Muscle of leg (tissue), 11 donors: Measurements from ENCODE around the gene SYCN. TPM values are rescaled to one million over a fixed set of nuclear protein-coding genes. Genes with fewer than 3 reads are reported as not detected.

Source experiments
- DNase-seq: peaks from one replicate; pipeline ENCODE4 v3.0.0; 2013
- H3K27ac ChIP-seq: one replicate; pipeline ENCODE4 v1.5.1; 2013; ENCODE audit warnings: mild to moderate bottlenecking, low read length, control low read depth
- H3K27me3 ChIP-seq: one replicate; pipeline ENCODE4 v1.6.1; 2013; ENCODE audit warnings: low read length; ENCODE audit not compliant: control insufficient read depth, insufficient read depth
- H3K36me3 ChIP-seq: one replicate; pipeline ENCODE4 v1.6.1; 2013; ENCODE audit warnings: low read length; ENCODE audit not compliant: control insufficient read depth, insufficient read depth
- H3K4me1 ChIP-seq: one replicate; pipeline ENCODE4 v1.6.1; 2013; ENCODE audit warnings: low read length; ENCODE audit not compliant: control insufficient read depth, insufficient read depth
- H3K4me3 ChIP-seq: one replicate; pipeline ENCODE4 v1.5.1; 2013; ENCODE audit warnings: low read length, control low read depth
- H3K9me3 ChIP-seq: replicated peaks from 2 replicates; pipeline ENCODE4 v1.6.1; 2013; ENCODE audit warnings: low read depth, low read length; ENCODE audit not compliant: control insufficient read depth
- WGBS: methylation state at CpG from one replicate; pipeline ENCODE4 v1.1.5; 2013; ENCODE audit warnings: missing lambda C conversion rate; ENCODE audit not compliant: insufficient coverage; 5-methylcytosine and 5-hydroxymethylcytosine counted together
- polyA plus RNA-seq, 8 donors: library from polyadenylated mRNA; unstranded; fragments of 120-200 nt; gene quantifications; one replicate each; pipeline versions ENCODE4 v1.2.1 to v1.2.3, GENCODE V29; 2013; ENCODE audit warnings: inconsistent platforms in 1 of 8, low replicate concordance in 1 of 8; ENCODE audit not compliant: insufficient read length in 8 of 8, insufficient read depth in 1 of 8
- total RNA-seq: library from RNA; stranded (reverse); fragments of 120-200 nt; gene quantifications from one replicate; pipeline ENCODE4 v1.2.4, GENCODE V29; 2013

Gene SYCN
- total and polyA plus RNA-seq, 9 donors: not detected

GRCh38 chr19:39195755-39196154, 8.3 kb downstream of the SYCN start:
- H3K4me3 ChIP-seq: no peak overlapping the region
- WGBS: 32% methylated on average over 5 of the region's 9 CpGs
- no peaks in the 10 kb centered on the region for H3K36me3 ChIP-seq
- no peak for DNase-seq
- no peaks in the 10 kb centered on the region for H3K9me3 ChIP-seq
- H3K27ac ChIP-seq: no peak overlapping the region
- peaks cover 2% of the 10 kb centered on the region for H3K4me1 ChIP-seq
- peaks cover 58% of the 10 kb centered on the region for H3K27me3 ChIP-seq

- Histone ChIP-seq H3K4me3 (no peak overlapping the region), H3K36me3 (no peaks in the 10 kb centered on the region), H3K27ac (no peak overlapping the region), H3K4me1 (peaks cover 2% of the 10 kb centered on the region), H3K9me3 (no peaks in the 10 kb centered on the region), H3K27me3 (peaks cover 52% of the 10 kb centered on the region)
- 95% methylated on average over 2 of the region's 9 CpGs for WGBS
- no peak for DNase-seq
Observed at GRCh38 chr19:39194832-39195542, 9.1 kb downstream of the SYCN start.

GRCh38 chr19:39193803-39194202, 10.3 kb downstream of the SYCN start:
- H3K27me3 ChIP-seq: peaks cover 44% of the 10 kb centered on the region
- H3K4me1 ChIP-seq: peaks cover 2% of the 10 kb centered on the region
- 51% methylated on average over 2 of the region's 8 CpGs for WGBS
- no peak for DNase-seq
- H3K27ac ChIP-seq: no peak overlapping the region
- H3K4me3 ChIP-seq: no peak overlapping the region
- H3K9me3 ChIP-seq: no peaks in the 10 kb centered on the region
- no peaks in the 10 kb centered on the region for H3K36me3 ChIP-seq

- Histone ChIP-seq H3K27me3 (peaks cover 36% of the 10 kb centered on the region), H3K9me3 (no peaks in the 10 kb centered on the region), H3K36me3 (no peaks in the 10 kb centered on the region), H3K4me1 (peaks cover 2% of the 10 kb centered on the region), H3K27ac (no peak overlapping the region), H3K4me3 (no peak overlapping the region)
- 71% methylated on average over 1 of the region's 2 CpGs for WGBS
- DNase-seq: no peak
Observed at GRCh38 chr19:39192846-39193245, 11.2 kb downstream of the SYCN start.

GRCh38 chr19:39190768-39191167, 13.3 kb downstream of the SYCN start:
- no peaks in the 10 kb centered on the region for H3K36me3 ChIP-seq
- WGBS: 35% methylated on average over 8 of the region's 11 CpGs
- H3K27me3 ChIP-seq: peaks cover 16% of the 10 kb centered on the region
- no peak overlapping the region for H3K4me3 ChIP-seq
- no peaks in the 10 kb centered on the region for H3K4me1 ChIP-seq
- no peak overlapping the region for H3K27ac ChIP-seq
- no peak for DNase-seq
- no peaks in the 10 kb centered on the region for H3K9me3 ChIP-seq

GRCh38 chr19:39188960-39189359, 15.1 kb downstream of the SYCN start:
- no peak for DNase-seq
- Histone ChIP-seq H3K4me1 (no peaks in the 10 kb centered on the region), H3K36me3 (no peaks in the 10 kb centered on the region), H3K27me3 (peaks cover 3% of the 10 kb centered on the region), H3K4me3 (no peak overlapping the region), H3K9me3 (no peaks in the 10 kb centered on the region), H3K27ac (no peak overlapping the region)
- 84% methylated on average over 3 of the region's 6 CpGs for WGBS

- DNase-seq: no peak
- no peaks in the 10 kb centered on the region for H3K27me3 ChIP-seq
- 37% methylated on average over 7 of the region's 8 CpGs for WGBS
Observed at GRCh38 chr19:39187552-39187943, 16.5 kb downstream of the SYCN start.

GRCh38 chr19:39186391-39186790, 17.7 kb downstream of the SYCN start:
- no peak overlapping the region for H3K27ac ChIP-seq
- WGBS: 100% methylated on average over 1 of the region's 8 CpGs
- H3K9me3 ChIP-seq: no peaks in the 10 kb centered on the region
- no peak for DNase-seq
- no peaks in the 10 kb centered on the region for H3K36me3 ChIP-seq
- H3K4me3 ChIP-seq: no peak overlapping the region
- no peaks in the 10 kb centered on the region for H3K4me1 ChIP-seq
- no peaks in the 10 kb centered on the region for H3K27me3 ChIP-seq

More at GRCh38 chr19:39187552-39187943, 16.5 kb downstream of the SYCN start:
- H3K27ac ChIP-seq: no peak overlapping the region
- no peaks in the 10 kb centered on the region for H3K4me1 ChIP-seq
- no peak overlapping the region for H3K4me3 ChIP-seq
- no peaks in the 10 kb centered on the region for H3K9me3 ChIP-seq
- H3K36me3 ChIP-seq: no peaks in the 10 kb centered on the region

- no peak for DNase-seq
- Histone ChIP-seq H3K27me3 (no peaks in the 10 kb centered on the region), H3K27ac (no peak overlapping the region), H3K4me3 (no peak overlapping the region), H3K9me3 (no peaks in the 10 kb centered on the region), H3K36me3 (peaks cover 22% of the 10 kb centered on the region), H3K4me1 (no peaks in the 10 kb centered on the region)
- 91% methylated on average over 5 of the region's 8 CpGs for whole genome bisulfite sequencing
Observed at GRCh38 chr19:39183104-39183503, 21.0 kb downstream of the SYCN start.

DNA sequence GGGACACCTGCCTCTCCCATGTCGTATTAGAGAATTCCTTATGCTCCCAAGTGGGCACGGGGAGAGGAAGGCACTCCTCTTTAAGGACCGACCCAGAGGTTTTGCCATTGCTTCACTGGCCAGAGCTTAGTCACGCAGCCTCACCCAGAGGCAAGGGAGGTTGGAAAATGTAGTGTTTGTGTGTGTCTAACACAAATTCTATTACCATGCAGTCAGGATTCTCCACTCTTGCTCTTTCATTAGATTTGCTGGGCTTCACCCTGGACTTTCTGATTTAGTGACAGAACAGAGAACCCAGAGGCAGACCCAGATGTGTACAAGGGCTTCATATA, 21.9 kb downstream of the SYCN start:
- H3K9me3 ChIP-seq: no peaks in the 10 kb centered on the region
- H3K4me3 ChIP-seq: no peak overlapping the region
- H3K4me1 ChIP-seq: no peaks in the 10 kb centered on the region
- 80% methylated on average over 1 of the region's 4 CpGs for WGBS
- no peak for DNase-seq
- H3K27me3 ChIP-seq: no peaks in the 10 kb centered on the region
- H3K36me3 ChIP-seq: peaks cover 31% of the 10 kb centered on the region
- H3K27ac ChIP-seq: no peak overlapping the region
